HCT116 (cell line): ENCODE data around the gene PRRT1. TPM values are rescaled to one million over a fixed set of nuclear protein-coding genes. Genes with fewer than 3 reads are reported as not detected.

Experiments used
- ATAC-seq: fragments of 200-7000 bp; cut with Tn5 transposase; 2 replicates; pipeline ENCODE4 v1.9.1; 2020; ENCODE audit warnings: mild to moderate bottlenecking, moderate library complexity
- BruUV-seq: library from RNA; stranded (reverse); fragments of 400-500 nt; replicated peaks from 2 replicates; lab custom pipeline; 2021; lab: Mats Ljungman, UMichigan
- CTCF ChIA-PET: fragments of 300-600 bp; sonication (Branson Sonifier 250); formaldehyde crosslinking; loops from one replicate; lab custom pipeline; 2021; ENCODE audit warnings: antibody characterized with exemption; lab: Charles Lee
- POLR2A ChIA-PET: fragments of 300-600, 350-600 bp; sonication (Branson Sonifier 250); formaldehyde crosslinking; loops from one replicate; lab custom pipeline; 2021; ENCODE audit warnings: antibody characterized with exemption; lab: Charles Lee
- RAD21 ChIA-PET, 2 experiments: fragments of 300-600 bp; sonication (Branson Sonifier 250); formaldehyde crosslinking; loops; one replicate each; lab custom pipeline; 2023; ENCODE audit warnings: low total read pairs in 2 of 2; ENCODE audit not compliant: uncharacterized antibody in 2 of 2, unreplicated experiment in 2 of 2, low non-redundant PET in 1 of 2; lab: Charles Lee
- DNase-seq: peaks from one replicate; pipeline ENCODE4 v3.0.0-alpha.2; 2010; ENCODE audit warnings: low read depth, low spot score
- H2AFZ ChIP-seq: fragments of 200-600 bp; shearing (Covaris generic), sonication (generic); 2 replicates; pipeline ENCODE4 v1.6.1; 2017; ENCODE audit warnings: low read depth, mixed run types, mixed read lengths, antibody characterized with exemption, low read length; ENCODE audit not compliant: poor library complexity, severe bottlenecking
- H3K27ac ChIP-seq: 2 replicates; pipeline ENCODE4 v1.5.1; 2012; ENCODE audit warnings: low read depth, low read length
- H3K27me3 ChIP-seq: fragments of 200-600 bp; sonication (generic); 2 replicates; pipeline ENCODE4 v1.6.1; 2016; ENCODE audit warnings: mixed run types, low read length, mixed read lengths; ENCODE audit not compliant: insufficient read depth
- H3K36me3 ChIP-seq, 2 experiments: fragments of 200-500 bp in 1 of 2; fragments of 200-600 bp in 1 of 2; sonication (Bioruptor generic) in 1 of 2; sonication (generic) in 1 of 2; 2 replicates each; pipeline versions ENCODE4 v1.5.1 to v1.6.1; 2014 to 2016; ENCODE audit warnings: low read length in 2 of 2, inconsistent platforms in 1 of 2, mixed read lengths in 1 of 2, mixed run types in 1 of 2; ENCODE audit not compliant: insufficient read depth in 2 of 2, control insufficient read depth in 1 of 2
- H3K4me1 ChIP-seq, 2 experiments: fragments of 200-600 bp in 1 of 2; sonication (generic) in 1 of 2; 2 replicates each; pipeline versions ENCODE4 v1.5.1 to v1.6.1; 2012 to 2017; ENCODE audit warnings: low read length in 2 of 2, inconsistent platforms in 1 of 2, mild to moderate bottlenecking in 1 of 2, mixed read lengths in 1 of 2, mixed run types in 1 of 2, moderate library complexity in 1 of 2; ENCODE audit not compliant: insufficient read depth in 2 of 2, control insufficient read depth in 1 of 2
- H3K4me2 ChIP-seq: fragments of 200-600 bp; sonication (generic); 2 replicates; pipeline ENCODE4 v1.6.1; 2017; ENCODE audit warnings: mixed run types, low read length, mixed read lengths
- H3K4me3 ChIP-seq, 2 experiments: fragments of 200-600 bp in 1 of 2; sonication (generic) in 1 of 2; replicated peaks in 1 of 2; 2 replicates each; pipeline ENCODE4 v1.5.1; 2011 to 2016; ENCODE audit warnings: low read length in 2 of 2, control low read depth in 1 of 2, low read depth in 1 of 2, mild to moderate bottlenecking in 1 of 2, mixed read lengths in 1 of 2, mixed run types in 1 of 2
- H3K79me2 ChIP-seq: fragments of 200-600 bp; sonication (generic); 2 replicates; pipeline ENCODE4 v1.6.1; 2017; ENCODE audit warnings: mild to moderate bottlenecking, mixed run types, low read length, moderate library complexity, mixed read lengths; ENCODE audit not compliant: insufficient read depth
- H3K9ac ChIP-seq: fragments of 200-600 bp; sonication (generic); 2 replicates; pipeline ENCODE4 v1.6.1; 2016; ENCODE audit warnings: low read length, mixed read lengths
- H3K9me2 ChIP-seq: fragments of 200-600 bp; sonication (generic), shearing (Covaris generic); 2 replicates; pipeline ENCODE4 v1.6.1; 2017; ENCODE audit warnings: mixed run types, mild to moderate bottlenecking, moderate library complexity; ENCODE audit not compliant: insufficient read depth
- H3K9me3 ChIP-seq, 2 experiments: fragments of 200-500 bp in 1 of 2; fragments of 200-600 bp in 1 of 2; sonication (Bioruptor generic) in 1 of 2; sonication (generic) in 1 of 2; 2 replicates each; pipeline ENCODE4 v1.6.1; 2014 to 2017; ENCODE audit warnings: low read length in 2 of 2, mixed read lengths in 2 of 2, inconsistent platforms in 1 of 2, low read depth in 1 of 2, mild to moderate bottlenecking in 1 of 2, mixed run types in 1 of 2, moderate library complexity in 1 of 2; ENCODE audit not compliant: control insufficient read depth in 1 of 2, insufficient read depth in 1 of 2
- H4K20me1 ChIP-seq: fragments of 200-600 bp; sonication (generic), shearing (Covaris generic); 2 replicates; pipeline ENCODE4 v1.6.1; 2017; ENCODE audit warnings: mixed run types, mild to moderate bottlenecking, moderate library complexity; ENCODE audit not compliant: insufficient read depth
- ATF3 ChIP-seq: IDR thresholded peaks from 2 replicates; pipeline ENCODE4 v1.6.1; 2012
- CBX3 ChIP-seq: IDR thresholded peaks from 2 replicates; pipeline ENCODE4 v1.6.1; 2012; ENCODE audit warnings: low read depth
- POLR2AphosphoS5 ChIP-seq: IDR thresholded peaks from 2 replicates; pipeline ENCODE4 v1.6.1; 2011; ENCODE audit warnings: mild to moderate bottlenecking, low read depth, low read length, moderate library complexity
- SP1 ChIP-seq: IDR thresholded peaks from 2 replicates; pipeline ENCODE4 v1.6.1; 2012; ENCODE audit warnings: low read depth
- YY1 ChIP-seq: IDR thresholded peaks from 2 replicates; pipeline ENCODE4 v1.6.1; 2011; ENCODE audit warnings: low read length, low read depth, moderate library complexity, mild to moderate bottlenecking; ENCODE audit not compliant: insufficient replicate concordance; ENCODE audit errors: extremely low read depth
- intact Hi-C: fragments of 100-400 bp; cut with micrococcal nuclease; formaldehyde crosslinking; loops from 2 replicates; pipeline ENCODE4 v1.10.0; 2022
- total RNA-seq: library from RNA; stranded (reverse); gene quantifications from one replicate; pipeline ENCODE4 v1.2.1, GENCODE V29; 2021; ENCODE audit not compliant: unreplicated experiment

PRRT1 gene
- total RNA-seq, 1 experiment from 2014 or later, result 6.1 TPM

- POLR2A ChIA-PET, result interaction anchor here (0.5 to 1.9 kb wide), 7 partner anchors 14 to 850 kb away, joined by 3 to 10 read pairs (median 5); no protein-coding TSS in a partner anchor
- peaks cover 0 to 2% of the 10 kb centered on the region in 2 experiments; a peak in 1 of 4 replicates for H3K36me3 ChIP-seq
- peak overlapping the region; percentile 86 for H3K4me2 ChIP-seq
- peak overlapping the region; percentile 94 to 100 for H3K4me3 ChIP-seq
- DNase-seq (no peak), ATAC-seq (no peak)
- CTCF ChIA-PET, result interaction anchor here (0.7 to 2.0 kb wide), 5 partner anchors 10 to 67 kb away, joined by 3 to 18 read pairs (median 7); no protein-coding TSS in a partner anchor
- peaks cover 24 to 31% of the 10 kb centered on the region in 2 experiments for H3K4me1 ChIP-seq
- intact Hi-C loops, result no loop called here
- BruUV-seq, result no TSS peak
- H3K9me3 ChIP-seq, result no peaks in the 10 kb centered on the region
- no peaks in the 10 kb centered on the region for H4K20me1 ChIP-seq
- RAD21 ChIA-PET, result interaction anchor here (0.6 to 1.9 kb wide), 3 partner anchors 10 to 67 kb away, joined by 3 to 4 read pairs (median 4); no protein-coding TSS in a partner anchor
- H3K27ac ChIP-seq, result peak overlapping the region; percentile 92
- no peak overlapping the region for H2AFZ ChIP-seq
- H3K27me3 ChIP-seq, result no peaks in the 10 kb centered on the region
- H3K9ac ChIP-seq, result peak overlapping the region; percentile 73
- H3K79me2 ChIP-seq, result peaks cover 27% of the 10 kb centered on the region
- no peak for TF ChIP-seq ATF3
- TF ChIP-seq SP1, result no peak
- TF ChIP-seq POLR2AphosphoS5, result no peak
- H3K9me2 ChIP-seq, result no peaks in the 10 kb centered on the region
Observed at GRCh38 chr6:32128751-32129296, 22.9 kb downstream of the PRRT1 start.

DNA sequence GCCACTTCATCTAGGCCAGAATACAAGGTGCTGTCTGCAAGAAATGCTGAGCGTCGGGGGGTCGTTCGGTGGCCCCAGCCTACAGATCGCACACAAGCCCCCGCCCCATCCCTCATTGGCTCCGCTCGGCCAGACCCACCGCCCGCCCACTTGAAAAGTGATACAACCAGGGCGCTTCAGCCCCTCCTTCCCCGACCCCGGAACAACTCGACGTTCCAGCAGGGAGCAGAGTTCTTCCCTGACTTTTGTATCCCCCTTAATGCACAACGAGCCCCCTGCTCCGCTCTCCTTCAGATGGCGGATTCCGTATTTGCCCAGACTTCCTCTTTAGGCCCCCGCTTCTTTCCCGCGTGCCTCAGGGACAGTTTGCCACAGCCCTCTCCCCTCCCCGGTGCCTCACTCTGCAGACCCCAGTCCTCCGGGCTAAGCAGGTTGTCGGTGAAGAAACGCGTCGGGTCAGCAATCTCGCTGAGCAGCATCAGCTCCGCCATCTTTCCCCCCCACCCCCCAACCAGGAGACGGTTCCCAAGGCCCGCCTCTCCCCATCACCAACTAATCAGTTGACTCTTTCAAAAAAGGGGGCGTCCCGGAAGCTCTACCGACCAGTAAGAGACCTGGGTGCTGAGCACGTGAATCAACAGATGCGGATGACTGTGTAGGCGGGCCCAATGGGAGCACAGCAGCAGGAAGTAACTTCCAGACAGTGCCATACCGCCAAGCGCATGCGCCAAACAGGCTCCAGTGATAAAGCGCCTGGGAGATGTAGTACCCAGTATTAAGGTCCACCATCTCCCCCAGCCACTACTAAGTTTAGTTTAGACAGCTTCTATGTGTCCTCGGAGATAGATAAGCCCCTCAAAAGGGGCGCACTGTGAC lies 23.8 kb downstream of the PRRT1 start, which contains the start of gene ATF6B:
ATF6B (minus strand) TSS at position 530 of the 876 bp plus-strand sequence; CDS start at position 491, 39 bp downstream.
- CTCF ChIA-PET, result interaction anchor here (0.5 to 1.8 kb wide), 6 partner anchors 9 to 68 kb away, joined by 3 to 18 read pairs (median 4); no protein-coding TSS in a partner anchor
- H3K4me2 ChIP-seq, result peak within 1 kb of the TSS; percentile 86
- POLR2A ChIA-PET, result interaction anchor here (0.6 to 1.9 kb wide), 7 partner anchors 15 to 844 kb away, joined by 3 to 10 read pairs (median 4); partner anchors contain the start of gene PBX2
- peak within 1 kb of the TSS; percentile 93 for H3K9ac ChIP-seq
- peaks cover 0 to 2% of the 10 kb centered on the region in 2 experiments; a peak in 1 of 4 replicates for H3K36me3 ChIP-seq
- H3K27ac ChIP-seq, result peak within 1 kb of the TSS; percentile 92
- H4K20me1 ChIP-seq, result no peaks in the 10 kb centered on the region
- intact Hi-C loops, result no loop called here
- TF ChIP-seq POLR2AphosphoS5 (peak; percentile 53), YY1 (peak; percentile 91), CBX3 (no peak)
- TF ChIP-seq, all 23 proteins: peak for 2
- no peaks in the 10 kb centered on the region for H3K27me3 ChIP-seq
- BruUV-seq, result TSS peak; percentile 18
- H3K9me3 ChIP-seq, result no peaks in the 10 kb centered on the region
- DNase-seq (peak; percentile 98), ATAC-seq (peak; percentile 89)
- peak within 1 kb of the TSS; percentile 94 to 100 for H3K4me3 ChIP-seq
- peaks cover 27% of the 10 kb centered on the region for H3K79me2 ChIP-seq
- no peaks in the 10 kb centered on the region for H3K9me2 ChIP-seq
- peaks cover 24 to 31% of the 10 kb centered on the region in 2 experiments for H3K4me1 ChIP-seq
- RAD21 ChIA-PET, result interaction anchor here in 1 of 2 experiments (1.2 to 1.9 kb wide), 2 partner anchors 9 to 68 kb away, joined by 3 to 4 read pairs; no protein-coding TSS in a partner anchor
- no peak within 1 kb of the TSS for H2AFZ ChIP-seq
